CD4-positive, alpha-beta T cell (primary cell): ENCODE measurements around the gene AGPS. TPM values are rescaled to one million over a fixed set of nuclear protein-coding genes. Genes with fewer than 3 reads are reported as not detected.

Experiments
- ATAC-seq: fragments of 200-7000 bp; cut with Tn5 transposase; one replicate; pipeline ENCODE4 v1.10.0; 2022; ENCODE audit warnings: mild to moderate bottlenecking; ENCODE audit not compliant: poor library complexity
- CTCF ChIA-PET: fragments of 350-600 bp; sonication (Branson Sonifier 250); formaldehyde crosslinking; loops from one replicate; lab custom pipeline; 2021; ENCODE audit warnings: antibody characterized with exemption, inconsistent platforms; lab: Charles Lee
- POLR2A ChIA-PET: fragments of 350-600 bp; sonication (Branson Sonifier 250); formaldehyde crosslinking; loops from one replicate; lab custom pipeline; 2021; ENCODE audit warnings: antibody characterized with exemption, inconsistent platforms; lab: Charles Lee
- DNase-seq, 14 experiments: peaks; one replicate each; pipeline ENCODE4 v3.0.0-alpha.2; 2013 to 2020; ENCODE audit warnings: mixed read lengths in 2 of 14
- H3K27ac ChIP-seq, 2 donors: one replicate each; pipeline versions ENCODE4 v1.5.1 to v1.7.0; 2013; ENCODE audit warnings: low read length in 2 of 2, low read depth in 1 of 2, mild to moderate bottlenecking in 1 of 2
- H3K27me3 ChIP-seq, 2 experiments: 1 replicate in 1 of 2; 2 replicates in 1 of 2; pipeline versions ENCODE4 v1.6.1 to v1.7.0; 2013; ENCODE audit warnings: low read length in 2 of 2, control low read depth in 1 of 2, mild to moderate bottlenecking in 1 of 2, moderate library complexity in 1 of 2; ENCODE audit not compliant: insufficient read depth in 2 of 2, control insufficient read depth in 1 of 2
- H3K36me3 ChIP-seq: one replicate; pipeline ENCODE4 v1.6.1; 2013; ENCODE audit warnings: low read length, control low read depth; ENCODE audit not compliant: insufficient read depth
- H3K4me1 ChIP-seq: one replicate; pipeline ENCODE4 v1.6.1; 2013; ENCODE audit warnings: low read length, control low read depth; ENCODE audit not compliant: insufficient read depth
- H3K4me3 ChIP-seq: one replicate; pipeline ENCODE4 v1.5.1; 2013; ENCODE audit warnings: mild to moderate bottlenecking, low read length, moderate library complexity
- H3K9me3 ChIP-seq, 2 experiments: 1 replicate in 1 of 2; 2 replicates in 1 of 2; pipeline versions ENCODE4 v1.6.1 to v1.7.0; 2013; ENCODE audit warnings: low read length in 2 of 2, mild to moderate bottlenecking in 2 of 2, control low read depth in 1 of 2, moderate library complexity in 1 of 2; ENCODE audit not compliant: control insufficient read depth in 1 of 2, insufficient read depth in 1 of 2
- H3K27ac Mint-ChIP-seq: one replicate; pipeline ENCODE4 v1.8.0; 2020; ENCODE audit warnings: mixed read lengths
- H3K27me3 Mint-ChIP-seq: one replicate; pipeline ENCODE4 v1.8.0; 2021; ENCODE audit warnings: mixed read lengths
- H3K36me3 Mint-ChIP-seq: one replicate; pipeline ENCODE4 v1.8.0; 2021; ENCODE audit warnings: low read depth, mixed read lengths
- H3K4me1 Mint-ChIP-seq: one replicate; pipeline ENCODE4 v1.8.0; 2021; ENCODE audit warnings: low read depth, mixed read lengths
- H3K4me3 Mint-ChIP-seq: one replicate; pipeline ENCODE4 v1.8.0; 2020; ENCODE audit warnings: mild to moderate bottlenecking, mixed read lengths
- H3K9me3 Mint-ChIP-seq: one replicate; pipeline ENCODE4 v1.8.0; 2020; ENCODE audit warnings: mixed read lengths
- CTCF ChIP-seq: fragments of 200-600 bp; IDR thresholded peaks from one replicate; pipeline ENCODE4 v1.8.0; 2022; ENCODE audit warnings: antibody characterized with exemption, mild to moderate bottlenecking
- intact Hi-C, 2 experiments: fragments of 100-400 bp; cut with DNase I in 1 of 2; cut with micrococcal nuclease in 1 of 2; formaldehyde crosslinking; loops; one replicate each; pipeline versions ENCODE4 v1.15.1 to v1.9.0; 2023 to 2025; cut with DNase I, micrococcal nuclease
- total RNA-seq, 174 experiments: library from RNA in 2 of 174; stranded (reverse) in 2 of 174; gene quantifications; one replicate each; pipeline ENCODE4 v1.2.3 and lab custom pipeline; 2021 to 2026

The AGPS gene
- total RNA-seq, 2 experiments from 2014 or later = 21.5 to 23.9 TPM

DNA sequence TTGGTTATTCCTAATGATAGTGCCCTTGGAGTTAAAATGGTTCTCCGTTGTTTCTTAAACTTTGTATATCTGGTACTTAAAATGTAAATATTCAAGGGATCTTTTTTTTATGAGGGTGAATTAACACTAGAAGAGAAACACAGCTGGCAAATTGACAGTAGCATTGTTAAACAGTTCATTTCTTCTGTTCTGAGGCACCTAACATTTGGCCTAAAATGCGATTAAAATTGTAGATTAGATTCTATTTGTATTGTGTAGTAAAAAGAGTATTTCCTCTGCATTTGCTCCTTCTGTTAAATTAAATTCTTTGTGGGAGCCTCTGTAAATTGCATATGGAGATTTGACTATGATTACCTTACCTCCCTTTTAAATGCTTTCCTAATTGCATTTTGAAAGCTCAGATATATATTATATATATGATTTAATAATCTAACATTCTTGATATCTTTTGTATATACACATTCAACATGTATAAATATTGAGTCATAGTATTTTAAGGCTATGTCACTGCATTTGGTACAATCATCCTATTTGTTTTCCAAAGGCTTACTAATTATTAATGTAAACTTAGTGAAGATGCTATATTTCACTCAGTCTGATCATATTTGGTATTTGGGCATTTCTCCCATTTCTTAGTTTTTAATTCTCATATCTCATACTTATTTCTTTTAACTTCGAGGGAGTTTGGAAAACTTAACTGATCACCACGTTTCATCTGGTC is 124.4 kb downstream of the AGPS start:
- Histone ChIP-seq H3K4me1 (no peaks in the 10 kb centered on the region), H3K27ac (no peak overlapping the region), H3K4me3 (no peak overlapping the region), H3K27me3 (no peaks in the 10 kb centered on the region), H3K36me3 (peaks cover 24% of the 10 kb centered on the region), H3K9me3 (no peaks in the 10 kb centered on the region)
- CTCF ChIA-PET = no interaction called here
- H3K27me3 Mint-ChIP-seq = no peaks in the 10 kb centered on the region
- no peak for TF ChIP-seq CTCF
- DNase-seq = no peak
- no peaks in the 10 kb centered on the region for H3K4me1 Mint-ChIP-seq
- H3K9me3 Mint-ChIP-seq = no peaks in the 10 kb centered on the region
- POLR2A ChIA-PET = no interaction called here
- ATAC-seq = no peak
- no peak overlapping the region for H3K4me3 Mint-ChIP-seq
- H3K27ac Mint-ChIP-seq = no peak overlapping the region
- H3K36me3 Mint-ChIP-seq = peaks cover 83% of the 10 kb centered on the region
- intact Hi-C loops = no loop called here

DNA sequence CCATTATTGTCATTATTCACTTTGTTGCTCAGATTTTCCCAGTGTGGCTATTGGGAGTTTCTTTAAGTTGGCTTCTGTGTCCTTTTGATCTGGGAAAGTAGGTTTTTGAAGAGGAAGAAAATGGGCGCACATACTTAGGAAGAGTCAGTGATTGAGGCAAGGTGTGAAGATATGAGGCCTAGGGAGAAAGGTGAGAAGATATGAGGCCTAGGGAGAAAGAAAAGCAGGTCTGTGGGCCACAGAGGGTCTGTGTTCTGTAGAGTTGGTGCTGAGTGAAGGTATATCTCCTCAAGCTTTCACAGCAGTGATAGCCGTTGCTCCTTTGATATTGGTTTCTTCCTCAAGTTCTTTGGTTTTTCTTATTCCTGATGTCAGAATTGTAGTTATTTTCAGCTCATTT is 126.2 kb downstream of the AGPS start:
- no peak overlapping the region for H3K27ac Mint-ChIP-seq
- Histone ChIP-seq H3K4me1 (no peaks in the 10 kb centered on the region), H3K27me3 (no peaks in the 10 kb centered on the region), H3K9me3 (no peaks in the 10 kb centered on the region), H3K27ac (no peak overlapping the region), H3K36me3 (peaks cover 27% of the 10 kb centered on the region), H3K4me3 (no peak overlapping the region)
- no peaks in the 10 kb centered on the region for H3K4me1 Mint-ChIP-seq
- CTCF ChIA-PET = interaction anchor here (0.6 kb wide), 1 partner anchor 57 kb away, joined by 3 read pairs; no protein-coding TSS in a partner anchor
- no peak for TF ChIP-seq CTCF
- no peak for DNase-seq
- intact Hi-C loops = no loop called here
- no peaks in the 10 kb centered on the region for H3K9me3 Mint-ChIP-seq
- peaks cover 83% of the 10 kb centered on the region for H3K36me3 Mint-ChIP-seq
- POLR2A ChIA-PET = no interaction called here
- H3K4me3 Mint-ChIP-seq = no peak overlapping the region
- ATAC-seq = no peak
- H3K27me3 Mint-ChIP-seq = no peaks in the 10 kb centered on the region

GRCh38 chr2:177519534-177520115 is 127.1 kb downstream of the AGPS start:
- POLR2A ChIA-PET = interaction anchor here (1.6 kb wide), 1 partner anchor 10 kb away, joined by 4 read pairs; no protein-coding TSS in a partner anchor
- no peaks in the 10 kb centered on the region for H3K4me1 ChIP-seq
- H3K27me3 ChIP-seq = no peaks in the 10 kb centered on the region
- intact Hi-C loops = no loop called here
- CTCF ChIA-PET = no interaction called here
- Mint-ChIP-seq H3K4me1 (no peaks in the 10 kb centered on the region), H3K27me3 (no peaks in the 10 kb centered on the region), H3K9me3 (no peaks in the 10 kb centered on the region), H3K36me3 (peaks cover 85% of the 10 kb centered on the region), H3K4me3 (no peak overlapping the region), H3K27ac (no peak overlapping the region)
- TF ChIP-seq CTCF = no peak
- no peak overlapping the region for H3K27ac ChIP-seq
- H3K4me3 ChIP-seq = no peak overlapping the region
- ATAC-seq = no peak
- H3K9me3 ChIP-seq = no peaks in the 10 kb centered on the region
- H3K36me3 ChIP-seq = peaks cover 29% of the 10 kb centered on the region
- DNase-seq = no peak
